GM21447 (cell line): ENCODE results near the gene GAPDH.
"Not testable (repeated sequence)": the region's sequence is repeated elsewhere in the genome, so short reads cannot be mapped to it uniquely, and the experiment has no call there.

Source experiments
- ATAC-seq: cut with Tn5 transposase; IDR thresholded peaks from one replicate; pipeline ENCODE4 v1.9.1; 2021; ENCODE audit not compliant: unreplicated experiment

GAPDH gene

GRCh38 chr12:6541371-6542165 is 7.3 kb downstream of the GAPDH start:
- ATAC-seq = no peak

- no peak for ATAC-seq
These were observed 8.1 kb downstream of the GAPDH start for GRCh38 chr12:6542209-6543009.

GRCh38 chr12:6546016-6546415 is 11.7 kb downstream of the GAPDH start:
- ATAC-seq = no peak

- no peak for ATAC-seq
These were observed 13.2 kb downstream of the GAPDH start for GRCh38 chr12:6547566-6547965.

GRCh38 chr12:6547987-6548386 is 13.7 kb downstream of the GAPDH start:
- no peak for ATAC-seq

GRCh38 chr12:6548556-6548955 is 14.2 kb downstream of the GAPDH start:
- ATAC-seq = no peak

- no peak for ATAC-seq
These were observed 14.8 kb downstream of the GAPDH start for GRCh38 chr12:6548966-6549683.

GRCh38 chr12:6549684-6550151 is 15.4 kb downstream of the GAPDH start:
- no peak for ATAC-seq

GRCh38 chr12:6550294-6551062 is 16.2 kb downstream of the GAPDH start:
- ATAC-seq = no peak

GRCh38 chr12:6551063-6551461 is 16.7 kb downstream of the GAPDH start:
- no peak for ATAC-seq

- no peak for ATAC-seq
These were observed 17.3 kb downstream of the GAPDH start for GRCh38 chr12:6551496-6552139.

- no peak for ATAC-seq
These were observed 17.8 kb downstream of the GAPDH start for GRCh38 chr12:6552140-6552551.

- ATAC-seq = no peak
These were observed 18.9 kb downstream of the GAPDH start for GRCh38 chr12:6553051-6553868.

- ATAC-seq = peak; percentile 62
These were observed 20.1 kb downstream of the GAPDH start for GRCh38 chr12:6554168-6555017.

GRCh38 chr12:6555018-6555691 is 20.8 kb downstream of the GAPDH start:
- ATAC-seq = peak; percentile 18

- not testable (repeated sequence) for ATAC-seq
These were observed 22.1 kb downstream of the GAPDH start for GRCh38 chr12:6556496-6556817.

GRCh38 chr12:6556857-6557256 is 22.5 kb downstream of the GAPDH start:
- ATAC-seq = no peak
